Tibial nerve (tissue), 4 donors: ENCODE measurements around the gene KLF8.

Source experiments
- EP300 ChIP-seq, 2 donors: sonication (generic); formaldehyde crosslinking; IDR thresholded peaks; one replicate each; pipeline ENCODE4 v1.6.1; 2017; ENCODE audit warnings: antibody characterized with exemption in 2 of 2, mild to moderate bottlenecking in 1 of 2
- POLR2A ChIP-seq, 2 donors: fragments of 450-650 bp; IDR thresholded peaks; one replicate each; pipeline ENCODE4 v1.6.1; 2017; ENCODE audit warnings: antibody characterized with exemption in 2 of 2, mild to moderate bottlenecking in 2 of 2, moderate library complexity in 2 of 2
- TF ChIP-seq, protein P1 (sequence below), 5 experiments: fragments of 200-600 bp in 3 of 5; fragments of 450-650 bp in 2 of 5; sonication (generic) in 3 of 5; IDR thresholded peaks; one replicate each; pipeline ENCODE4 v1.5.1; 2016 to 2019; ENCODE audit warnings: antibody characterized with exemption in 5 of 5, mild to moderate bottlenecking in 3 of 5, moderate library complexity in 2 of 5

DNA sequence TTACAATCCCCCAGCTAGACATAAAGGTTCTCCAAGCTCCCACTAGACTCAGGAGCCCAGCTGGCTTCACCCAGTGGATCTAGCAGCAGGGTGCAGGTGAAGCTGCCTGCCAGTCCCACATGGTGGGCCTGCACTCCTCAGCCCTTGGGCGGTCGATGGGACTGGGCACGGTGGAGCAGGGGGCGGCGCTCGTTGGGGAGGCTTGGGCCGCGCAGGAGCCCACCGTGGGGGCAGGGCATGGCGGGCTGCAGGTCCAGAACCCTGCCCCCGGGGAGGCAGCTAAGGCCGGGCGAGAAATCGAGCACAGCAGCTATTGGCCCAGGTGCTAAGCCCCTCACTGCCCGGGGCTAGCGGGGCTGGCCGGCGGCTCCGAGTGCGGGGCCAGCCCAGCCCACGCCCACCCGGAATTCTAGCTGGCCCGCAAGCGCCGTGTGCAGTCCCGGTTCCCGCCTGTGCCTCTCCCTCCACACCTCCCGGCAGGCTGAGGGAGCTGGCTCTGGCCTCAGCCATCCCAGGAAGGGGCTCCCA is 9.6 kb upstream of the KLF8 start:
- TF ChIP-seq, protein P1, sequence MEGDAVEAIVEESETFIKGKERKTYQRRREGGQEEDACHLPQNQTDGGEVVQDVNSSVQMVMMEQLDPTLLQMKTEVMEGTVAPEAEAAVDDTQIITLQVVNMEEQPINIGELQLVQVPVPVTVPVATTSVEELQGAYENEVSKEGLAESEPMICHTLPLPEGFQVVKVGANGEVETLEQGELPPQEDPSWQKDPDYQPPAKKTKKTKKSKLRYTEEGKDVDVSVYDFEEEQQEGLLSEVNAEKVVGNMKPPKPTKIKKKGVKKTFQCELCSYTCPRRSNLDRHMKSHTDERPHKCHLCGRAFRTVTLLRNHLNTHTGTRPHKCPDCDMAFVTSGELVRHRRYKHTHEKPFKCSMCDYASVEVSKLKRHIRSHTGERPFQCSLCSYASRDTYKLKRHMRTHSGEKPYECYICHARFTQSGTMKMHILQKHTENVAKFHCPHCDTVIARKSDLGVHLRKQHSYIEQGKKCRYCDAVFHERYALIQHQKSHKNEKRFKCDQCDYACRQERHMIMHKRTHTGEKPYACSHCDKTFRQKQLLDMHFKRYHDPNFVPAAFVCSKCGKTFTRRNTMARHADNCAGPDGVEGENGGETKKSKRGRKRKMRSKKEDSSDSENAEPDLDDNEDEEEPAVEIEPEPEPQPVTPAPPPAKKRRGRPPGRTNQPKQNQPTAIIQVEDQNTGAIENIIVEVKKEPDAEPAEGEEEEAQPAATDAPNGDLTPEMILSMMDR (IDR thresholded peaks at IDR 0.05) = no peak
- TF ChIP-seq EP300 (IDR thresholded peaks at IDR 0.05) (no peak), POLR2A (IDR thresholded peaks at IDR 0.05) (no peak)
